Non-pigmented ciliary epithelial cell (primary cell): ENCODE results near the gene TNIK.

Experiments used
- DNase-seq: peaks from one replicate; pipeline ENCODE4 v3.0.0-alpha.2; 2010; ENCODE audit warnings: low read depth

TNIK gene

GRCh38 chr3:171088496-171088895 lies 371.7 kb downstream of the TNIK start:
- DNase-seq = no peak

GRCh38 chr3:171086914-171087313 lies 373.3 kb downstream of the TNIK start:
- no peak for DNase-seq

- no peak for DNase-seq
Measured at GRCh38 chr3:171077261-171077660, 382.9 kb downstream of the TNIK start.

GRCh38 chr3:171072432-171072831 lies 387.8 kb downstream of the TNIK start:
- no peak for DNase-seq

GRCh38 chr3:171068658-171069057 lies 391.5 kb downstream of the TNIK start:
- DNase-seq = no peak

- no peak for DNase-seq
Measured at GRCh38 chr3:171066206-171066605, 394.0 kb downstream of the TNIK start.

GRCh38 chr3:171065732-171066131 lies 394.5 kb downstream of the TNIK start:
- DNase-seq = no peak

- no peak for DNase-seq
Measured at GRCh38 chr3:171064461-171064860, 395.7 kb downstream of the TNIK start.

- no peak for DNase-seq
Measured at GRCh38 chr3:171061749-171062148, 398.5 kb downstream of the TNIK start.

- DNase-seq = no peak
Measured at GRCh38 chr3:171059978-171060377, 400.2 kb downstream of the TNIK start.

GRCh38 chr3:171058873-171059603 lies 401.2 kb downstream of the TNIK start:
- no peak for DNase-seq

- peak; percentile 23 for DNase-seq
Measured at GRCh38 chr3:171058058-171058457, 402.1 kb downstream of the TNIK start.

- DNase-seq = no peak
Measured at GRCh38 chr3:171057072-171057471, 403.1 kb downstream of the TNIK start.

- peak; percentile 71 for DNase-seq
Measured at GRCh38 chr3:171056528-171056927, 403.7 kb downstream of the TNIK start.

- DNase-seq = peak; percentile 60
Measured at GRCh38 chr3:171055336-171056178, 404.6 kb downstream of the TNIK start.

GRCh38 chr3:171054921-171055320 lies 405.3 kb downstream of the TNIK start:
- DNase-seq = no peak

- DNase-seq = no peak
Measured at GRCh38 chr3:171054231-171054630, 406.0 kb downstream of the TNIK start.

GRCh38 chr3:171049861-171050444 lies 410.3 kb downstream of the TNIK start:
- no peak for DNase-seq

- no peak for DNase-seq
Measured at GRCh38 chr3:171046760-171047159, 413.4 kb downstream of the TNIK start.

- DNase-seq = peak; percentile 85
Measured at GRCh38 chr3:171044835-171045793, 415.1 kb downstream of the TNIK start.

- no peak for DNase-seq
Measured at GRCh38 chr3:171044384-171044783, 415.8 kb downstream of the TNIK start.

- no peak for DNase-seq
Measured at GRCh38 chr3:171039674-171040073, 420.5 kb downstream of the TNIK start.
